ENCODE results near the gene SDS. TPM values are rescaled to one million over a fixed set of nuclear protein-coding genes. Genes with fewer than 3 reads are reported as not detected.

The SDS gene
- total and polyA plus RNA-seq, 2 of the 8 experiments (the other 6 are each of a cell fraction or from before 2014, with no cell fraction given): 0.21 TPM; not detected in 1

DNA sequence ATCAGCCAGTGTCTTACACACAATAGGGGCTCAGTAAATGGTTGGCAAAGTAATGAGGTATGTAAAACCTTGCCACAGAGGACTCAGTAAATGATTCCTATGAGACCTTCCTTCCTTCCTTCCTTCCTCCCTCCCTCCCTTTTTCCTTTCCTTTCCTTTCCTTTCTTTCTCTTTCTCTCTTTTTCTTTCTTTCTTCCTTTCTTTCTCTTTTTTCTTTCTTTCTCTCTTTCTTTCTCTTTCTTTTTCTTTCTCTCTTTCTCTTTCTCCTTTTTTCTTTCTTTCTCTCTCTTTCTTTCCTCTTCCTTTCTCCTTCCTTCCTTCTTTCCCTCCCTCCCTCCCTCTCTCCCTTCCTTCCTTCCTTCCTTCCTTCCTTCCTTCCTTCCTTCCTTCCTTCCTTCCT lies 7.5 kb downstream of the SDS start (continued):
- TF ChIP-seq ZNF274 (IDR thresholded peaks at IDR 0.05; ENCODE audit: borderline replicate concordance, extremely low read depth, low read length) (no peak), SP2 (IDR thresholded peaks at IDR 0.05; ENCODE audit: low read length) (no peak), GABPA (IDR thresholded peaks at IDR 0.05; ENCODE audit: borderline replicate concordance, insufficient read depth, low read length) (no peak), KDM5A (IDR thresholded peaks at IDR 0.05; ENCODE audit: low read length) (no peak), TAF1 (IDR thresholded peaks at IDR 0.05; ENCODE audit: low read depth, low read length) (no peak)
- TF ChIP-seq, protein P1, sequence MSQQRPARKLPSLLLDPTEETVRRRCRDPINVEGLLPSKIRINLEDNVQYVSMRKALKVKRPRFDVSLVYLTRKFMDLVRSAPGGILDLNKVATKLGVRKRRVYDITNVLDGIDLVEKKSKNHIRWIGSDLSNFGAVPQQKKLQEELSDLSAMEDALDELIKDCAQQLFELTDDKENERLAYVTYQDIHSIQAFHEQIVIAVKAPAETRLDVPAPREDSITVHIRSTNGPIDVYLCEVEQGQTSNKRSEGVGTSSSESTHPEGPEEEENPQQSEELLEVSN (IDR thresholded peaks at IDR 0.05): no peak
